Epithelial cell of proximal tubule (primary cell): Measurements from ENCODE around the gene SUPT3H. TPM values are rescaled to one million over a fixed set of nuclear protein-coding genes. Genes with fewer than 3 reads are reported as not detected.
"Not testable (repeated sequence)": the region's sequence is repeated elsewhere in the genome, so short reads cannot be mapped to it uniquely, and the experiment has no call there.

Experiments
- DNase-seq: peaks from one replicate; pipeline ENCODE4 v3.0.0-alpha.2; 2011; ENCODE audit warnings: low read depth
- H3K4me3 ChIP-seq: 2 replicates; pipeline ENCODE4 v1.5.1; 2011; ENCODE audit warnings: low read depth, mild to moderate bottlenecking, low read length
- CTCF ChIP-seq: conservative IDR thresholded peaks from 2 replicates; pipeline ENCODE4 v1.5.1; 2012; ENCODE audit warnings: low read depth, mild to moderate bottlenecking, low read length
- total RNA-seq: library from RNA; depleted of rRNA; stranded (reverse); fragments of >200 nt; gene quantifications from 2 replicates; pipeline ENCODE4 v1.2.3, GENCODE V29; 2015

The SUPT3H gene
- total RNA-seq, 1 donor from 2014 or later: 11.5 TPM

GRCh38 chr6:45045253-45045601 is 332.5 kb downstream of the SUPT3H start:
- DNase-seq: no peak
- no peak for TF ChIP-seq CTCF
- no peak overlapping the region for H3K4me3 ChIP-seq

- TF ChIP-seq CTCF: no peak
- H3K4me3 ChIP-seq: no peak overlapping the region
- DNase-seq: no peak
Measured at GRCh38 chr6:45044510-45045252, 333.1 kb downstream of the SUPT3H start.

- no peak for TF ChIP-seq CTCF
- no peak overlapping the region for H3K4me3 ChIP-seq
- no peak for DNase-seq
Measured at GRCh38 chr6:45044086-45044485, 333.6 kb downstream of the SUPT3H start.

- not testable (repeated sequence) for DNase-seq, H3K4me3 ChIP-seq
Measured at GRCh38 chr6:45042673-45043072, 335.1 kb downstream of the SUPT3H start.

- no peak for DNase-seq
- H3K4me3 ChIP-seq: no peak overlapping the region
- no peak for TF ChIP-seq CTCF
Measured at GRCh38 chr6:45038226-45038625, 339.5 kb downstream of the SUPT3H start.

- no peak for DNase-seq
- no peak overlapping the region for H3K4me3 ChIP-seq
- TF ChIP-seq CTCF: no peak
Measured at GRCh38 chr6:45036103-45036502, 341.6 kb downstream of the SUPT3H start.

- no peak for DNase-seq
- no peak for TF ChIP-seq CTCF
- H3K4me3 ChIP-seq: no peak overlapping the region
Measured at GRCh38 chr6:45032426-45032825, 345.3 kb downstream of the SUPT3H start.
